HAP-1 (cell line): ENCODE results near the gene CUL2.
"Not testable (repeated sequence)": the region's sequence is repeated elsewhere in the genome, so short reads cannot be mapped to it uniquely, and the experiment has no call there.

Experiments used
- DNase-seq, 2 experiments: peaks; one replicate each; pipeline ENCODE4 v3.0.0-alpha.2; 2016 to 2020; ENCODE audit warnings: low spot score in 2 of 2
- H3K27me3 ChIP-seq: fragments of 250-450 bp; sonication (Bioruptor Pico); 2 replicates; pipeline ENCODE4 v1.5.1; 2020; ENCODE audit warnings: low read depth, mild to moderate bottlenecking, moderate library complexity
- H3K36me3 ChIP-seq: fragments of 250-450 bp; sonication (Bioruptor Pico); replicated peaks from 2 replicates; pipeline ENCODE4 v1.5.1; 2020; ENCODE audit warnings: mild to moderate bottlenecking
- H3K4me1 ChIP-seq: fragments of 250-450 bp; sonication (Bioruptor Pico); 2 replicates; pipeline ENCODE4 v1.5.1; 2020; ENCODE audit warnings: mild to moderate bottlenecking
- H3K4me3 ChIP-seq: fragments of 250-450 bp; sonication (Bioruptor Pico); 2 replicates; pipeline ENCODE4 v1.5.1; 2020; ENCODE audit warnings: mild to moderate bottlenecking, moderate library complexity
- H3K9me3 ChIP-seq: fragments of 250-450 bp; sonication (Bioruptor Pico); 2 replicates; pipeline ENCODE4 v1.5.1; 2020; ENCODE audit warnings: mild to moderate bottlenecking, moderate library complexity
- in situ Hi-C: fragments of 300-500 bp; cut with MboI; formaldehyde crosslinking; loops from 3 replicates; pipeline ENCODE4 v1.14.3; 2020; ENCODE audit warnings: low sequenced_read_pairs, inconsistent platforms, mixed read lengths

Gene CUL2

DNA sequence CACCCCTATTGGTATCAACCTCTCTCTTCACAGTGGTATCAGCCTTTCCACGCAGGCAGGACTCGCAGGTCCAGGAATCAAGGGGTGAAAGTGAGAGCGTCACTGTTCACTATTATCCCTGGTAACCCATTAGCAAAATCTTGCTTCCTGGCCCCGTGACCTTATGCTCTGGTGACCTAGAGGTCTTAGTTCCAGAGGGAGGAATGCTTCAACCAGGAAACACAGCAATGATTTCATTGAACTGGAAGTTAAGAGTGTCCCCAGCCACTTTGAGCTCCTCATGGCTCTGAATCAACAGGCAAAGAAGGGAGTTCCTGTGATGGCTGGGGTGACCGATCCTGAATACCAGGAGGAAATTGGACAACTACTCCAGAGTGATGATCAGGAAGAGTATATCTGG is 90.6 kb downstream of the CUL2 start:
- in situ Hi-C loops = no loop called here
- H3K4me1 ChIP-seq = peaks cover 8% of the 10 kb centered on the region
- DNase-seq = no peak
- H3K27me3 ChIP-seq = no peaks in the 10 kb centered on the region
- H3K36me3 ChIP-seq = no peaks in the 10 kb centered on the region
- no peak overlapping the region for H3K4me3 ChIP-seq
- H3K9me3 ChIP-seq = no peaks in the 10 kb centered on the region

- Histone ChIP-seq H3K36me3 (no peaks in the 10 kb centered on the region), H3K9me3 (no peaks in the 10 kb centered on the region), H3K4me3 (no peak overlapping the region), H3K4me1 (peaks cover 3% of the 10 kb centered on the region), H3K27me3 (no peaks in the 10 kb centered on the region)
- DNase-seq = no peak
- in situ Hi-C loops = no loop called here
These were observed 91.2 kb downstream of the CUL2 start for GRCh38 chr10:34998940-34999339.

DNA sequence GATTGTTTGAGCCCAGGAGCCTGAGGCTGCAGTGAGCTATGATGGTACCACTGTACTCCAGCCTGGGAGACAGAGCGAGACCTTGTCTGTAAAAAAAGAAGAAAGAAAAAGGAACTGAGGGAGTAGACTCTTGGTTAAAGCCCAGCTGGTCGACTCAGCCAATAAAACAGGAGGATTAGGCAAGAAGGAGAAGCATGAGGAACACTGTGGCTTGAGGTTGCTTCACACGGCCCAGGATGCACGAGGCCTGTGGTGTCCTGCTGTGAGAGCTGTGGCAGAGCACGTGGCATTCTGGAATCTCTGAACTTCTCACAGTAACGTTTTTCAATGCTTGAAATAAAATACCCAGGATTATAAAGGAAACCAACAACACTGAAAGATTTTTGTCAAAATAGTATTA is 93.3 kb downstream of the CUL2 start:
- no peaks in the 10 kb centered on the region for H3K4me1 ChIP-seq
- no peaks in the 10 kb centered on the region for H3K36me3 ChIP-seq
- no peak for DNase-seq
- no peaks in the 10 kb centered on the region for H3K27me3 ChIP-seq
- H3K9me3 ChIP-seq = no peaks in the 10 kb centered on the region
- in situ Hi-C loops = no loop called here
- no peak overlapping the region for H3K4me3 ChIP-seq

GRCh38 chr10:34995925-34996324 is 94.2 kb downstream of the CUL2 start:
- Histone ChIP-seq H3K4me1 (no peaks in the 10 kb centered on the region), H3K27me3 (no peaks in the 10 kb centered on the region), H3K36me3 (no peaks in the 10 kb centered on the region), H3K4me3 (no peak overlapping the region), H3K9me3 (no peaks in the 10 kb centered on the region)
- in situ Hi-C loops = no loop called here
- DNase-seq = no peak

- peak; percentile 69 to 79 for DNase-seq
These were observed 95.5 kb downstream of the CUL2 start for GRCh38 chr10:34994565-34995142.

GRCh38 chr10:34993782-34994181 is 96.4 kb downstream of the CUL2 start:
- H3K9me3 ChIP-seq = no peaks in the 10 kb centered on the region
- no peak for DNase-seq
- no peaks in the 10 kb centered on the region for H3K36me3 ChIP-seq
- H3K27me3 ChIP-seq = no peaks in the 10 kb centered on the region
- no peaks in the 10 kb centered on the region for H3K4me1 ChIP-seq
- H3K4me3 ChIP-seq = no peak overlapping the region
- in situ Hi-C loops = no loop called here

More at GRCh38 chr10:34994565-34995142, 95.5 kb downstream of the CUL2 start:
- no peaks in the 10 kb centered on the region for H3K36me3 ChIP-seq
- in situ Hi-C loops = no loop called here
- no peaks in the 10 kb centered on the region for H3K4me1 ChIP-seq
- H3K4me3 ChIP-seq = no peak overlapping the region
- no peaks in the 10 kb centered on the region for H3K27me3 ChIP-seq
- no peaks in the 10 kb centered on the region for H3K9me3 ChIP-seq

- in situ Hi-C loops, DNase-seq, H3K4me3 ChIP-seq: not testable (repeated sequence)
These were observed 99.0 kb downstream of the CUL2 start for GRCh38 chr10:34991117-34991516.

GRCh38 chr10:34988397-34989067 is 101.6 kb downstream of the CUL2 start:
- Histone ChIP-seq H3K4me1 (no peaks in the 10 kb centered on the region), H3K9me3 (peaks cover 17% of the 10 kb centered on the region), H3K27me3 (no peaks in the 10 kb centered on the region), H3K36me3 (no peaks in the 10 kb centered on the region), H3K4me3 (no peak overlapping the region)
- in situ Hi-C loops = no loop called here
- DNase-seq = no peak

More at GRCh38 chr10:34991117-34991516, 99.0 kb downstream of the CUL2 start:
- H3K36me3 ChIP-seq, H3K9me3 ChIP-seq, H3K4me1 ChIP-seq, H3K27me3 ChIP-seq: not testable (repeated sequence)

DNA sequence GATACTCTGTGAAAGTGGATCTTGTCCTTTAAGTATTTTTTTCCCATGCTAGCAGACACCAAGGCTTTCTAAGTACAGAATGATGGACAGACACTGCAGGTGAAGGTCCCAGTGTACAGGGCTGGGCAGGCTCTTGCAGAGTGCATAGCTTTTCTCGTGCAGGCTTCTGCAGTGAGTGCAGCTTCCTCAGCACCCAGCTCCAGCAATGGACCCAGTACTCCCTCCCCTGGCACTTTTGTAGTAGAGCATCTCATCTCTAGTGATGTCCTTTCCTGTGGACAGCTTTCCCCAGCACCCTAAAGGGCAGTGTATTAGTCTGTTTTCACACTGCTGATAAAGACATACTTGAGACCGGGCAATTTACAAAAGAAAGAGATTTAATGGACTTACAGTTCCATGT is 104.3 kb downstream of the CUL2 start:
- H3K9me3 ChIP-seq = peaks cover 17% of the 10 kb centered on the region
- DNase-seq = peak; percentile 38 to 56
- no peaks in the 10 kb centered on the region for H3K36me3 ChIP-seq
- no peaks in the 10 kb centered on the region for H3K4me1 ChIP-seq
- H3K27me3 ChIP-seq = no peaks in the 10 kb centered on the region
- no peak overlapping the region for H3K4me3 ChIP-seq
- in situ Hi-C loops = no loop called here

GRCh38 chr10:34985146-34985545 is 105.0 kb downstream of the CUL2 start:
- no peak for DNase-seq
- no peaks in the 10 kb centered on the region for H3K4me1 ChIP-seq
- H3K9me3 ChIP-seq = peaks cover 17% of the 10 kb centered on the region
- no peaks in the 10 kb centered on the region for H3K27me3 ChIP-seq
- H3K4me3 ChIP-seq = no peak overlapping the region
- in situ Hi-C loops = no loop called here
- no peaks in the 10 kb centered on the region for H3K36me3 ChIP-seq

- no peaks in the 10 kb centered on the region for H3K36me3 ChIP-seq
- no peaks in the 10 kb centered on the region for H3K27me3 ChIP-seq
- in situ Hi-C loops = no loop called here
- H3K4me1 ChIP-seq = no peaks in the 10 kb centered on the region
- peaks cover 17% of the 10 kb centered on the region for H3K9me3 ChIP-seq
- DNase-seq = no peak
- no peak overlapping the region for H3K4me3 ChIP-seq
These were observed 108.3 kb downstream of the CUL2 start for GRCh38 chr10:34981844-34982243.

GRCh38 chr10:34979938-34980337 is 110.2 kb downstream of the CUL2 start:
- H3K4me3 ChIP-seq = no peak overlapping the region
- in situ Hi-C loops = no loop called here
- no peaks in the 10 kb centered on the region for H3K36me3 ChIP-seq
- H3K9me3 ChIP-seq = peaks cover 8% of the 10 kb centered on the region
- H3K4me1 ChIP-seq = no peaks in the 10 kb centered on the region
- no peak for DNase-seq
- H3K27me3 ChIP-seq = no peaks in the 10 kb centered on the region

DNA sequence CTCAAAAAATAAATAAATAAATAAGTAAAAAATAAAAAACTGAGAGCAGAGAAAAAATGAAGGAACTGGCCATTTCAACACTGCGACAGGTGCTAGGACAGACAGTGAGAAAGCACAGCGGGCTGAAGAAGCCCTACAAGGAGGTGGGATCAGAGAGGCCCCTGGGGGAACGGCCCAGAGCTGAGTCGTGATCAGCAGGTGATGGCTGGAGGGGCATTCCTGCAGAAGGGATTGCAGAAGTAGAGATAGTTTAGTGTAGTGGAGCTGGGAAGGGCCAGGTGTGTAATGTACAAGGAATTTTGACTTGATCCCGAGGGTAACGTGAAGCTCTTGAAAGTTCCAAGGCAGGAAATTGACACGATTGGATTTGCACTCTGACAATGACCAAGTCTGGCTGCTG is 112.1 kb downstream of the CUL2 start:
- in situ Hi-C loops = no loop called here
- H3K4me1 ChIP-seq = no peaks in the 10 kb centered on the region
- no peaks in the 10 kb centered on the region for H3K36me3 ChIP-seq
- no peaks in the 10 kb centered on the region for H3K9me3 ChIP-seq
- no peak overlapping the region for H3K4me3 ChIP-seq
- no peaks in the 10 kb centered on the region for H3K27me3 ChIP-seq
- no peak for DNase-seq

DNA sequence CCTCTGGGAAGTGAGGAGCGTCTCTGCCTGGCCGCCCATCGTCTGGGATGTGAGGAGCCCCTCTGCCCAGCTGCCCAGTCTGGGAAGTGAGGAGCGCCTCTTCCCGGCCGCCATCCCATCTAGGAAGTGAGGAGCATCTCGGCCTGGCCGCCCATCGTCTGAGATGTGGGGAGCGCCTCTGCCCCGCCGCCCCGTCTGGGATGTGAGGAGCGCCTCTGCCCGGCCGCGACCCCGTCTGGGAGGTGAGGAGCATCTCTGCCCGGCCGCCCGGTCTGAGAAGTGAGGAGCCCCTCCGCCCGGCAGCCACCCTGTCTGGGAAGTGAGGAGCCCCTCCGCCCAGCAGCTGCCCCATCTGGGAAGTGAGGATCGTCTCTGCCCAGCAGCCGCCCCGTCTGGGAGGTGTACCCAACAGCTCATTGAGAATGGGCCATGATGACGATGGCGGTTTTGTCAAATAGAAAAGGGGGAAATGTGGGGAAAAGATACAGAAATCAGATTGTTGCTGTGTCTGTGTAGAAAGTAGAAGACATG is 113.7 kb downstream of the CUL2 start:
- in situ Hi-C loops, DNase-seq, H3K27me3 ChIP-seq, H3K4me1 ChIP-seq, H3K9me3 ChIP-seq, H3K36me3 ChIP-seq, H3K4me3 ChIP-seq: not testable (repeated sequence)
